Hepatocyte (in vitro differentiated cells): ENCODE results near the gene SSPN.

Experiments used
- CTCF ChIP-seq: fragments of 200-600 bp; sonication (generic); IDR thresholded peaks from 2 replicates; pipeline ENCODE4 v1.5.1; 2016; ENCODE audit warnings: antibody characterized with exemption, mild to moderate bottlenecking; ENCODE audit not compliant: poor library complexity
- EZH2 ChIP-seq: fragments of 200-600 bp; sonication (generic); IDR thresholded peaks from 2 replicates; pipeline ENCODE4 v1.6.1; 2016; ENCODE audit warnings: antibody characterized with exemption, mild to moderate bottlenecking, borderline replicate concordance
- EZH2phosphoT487 ChIP-seq: fragments of 200-600 bp; sonication (generic); IDR thresholded peaks from one replicate; pipeline ENCODE4 v1.6.1; 2018; ENCODE audit warnings: antibody characterized with exemption, mild to moderate bottlenecking, low read depth, moderate library complexity; ENCODE audit not compliant: unreplicated experiment, severe bottlenecking

DNA sequence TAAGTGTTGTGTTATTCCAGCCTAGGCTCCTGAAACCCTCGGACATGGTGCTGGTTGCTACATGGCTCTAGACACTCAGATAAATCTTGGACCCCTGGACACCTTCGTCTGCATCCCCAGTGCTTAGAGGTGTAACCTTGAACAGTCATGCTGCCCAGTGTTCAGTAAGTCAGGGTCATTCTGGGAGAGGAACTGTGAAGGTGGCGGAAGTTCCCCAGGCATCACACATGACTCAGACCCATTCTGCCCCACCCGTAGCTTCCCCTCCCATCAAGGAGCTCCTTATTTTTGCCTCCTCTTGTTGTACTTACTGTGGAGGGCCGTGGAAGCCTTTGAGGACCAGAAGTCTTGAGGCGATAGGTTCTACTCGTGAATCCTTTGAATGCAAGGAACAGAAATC, 18.1 kb upstream of the SSPN start:
- no peak for TF ChIP-seq CTCF
- no peak for TF ChIP-seq EZH2
- no peak for TF ChIP-seq EZH2phosphoT487
